Lung (tissue), 12 donors: Measurements from ENCODE around the gene DRGX. TPM values are rescaled to one million over a fixed set of nuclear protein-coding genes. Genes with fewer than 3 reads are reported as not detected.

ENCODE experiments used
- ATAC-seq: fragments of 200-7000 bp; cut with Tn5 transposase; one replicate; pipeline ENCODE4 v1.9.1; 2020; ENCODE audit warnings: moderate number of reproducible peaks; ENCODE audit not compliant: insufficient read depth, low FRiP score
- DNase-seq, 3 donors: peaks; one replicate each; pipeline ENCODE4 v3.0.0-alpha.2; 2013 to 2017
- H3K27ac ChIP-seq, 2 donors: one replicate each; pipeline ENCODE4 v1.5.1; 2013; ENCODE audit warnings: mild to moderate bottlenecking in 2 of 2, moderate library complexity in 2 of 2, control low read depth in 1 of 2, inconsistent platforms in 1 of 2, low read depth in 1 of 2, low read length in 1 of 2
- H3K27me3 ChIP-seq, 3 donors: one replicate each; pipeline ENCODE4 v1.5.1; 2013; ENCODE audit warnings: low read length in 2 of 3; ENCODE audit not compliant: control insufficient read depth in 3 of 3, insufficient read depth in 3 of 3
- H3K36me3 ChIP-seq, 4 donors: one replicate each; pipeline ENCODE4 v1.5.1; 2013; ENCODE audit warnings: low read length in 4 of 4, mild to moderate bottlenecking in 1 of 4, moderate library complexity in 1 of 4; ENCODE audit not compliant: control insufficient read depth in 4 of 4, insufficient read depth in 4 of 4
- H3K4me1 ChIP-seq, 5 donors: one replicate each; pipeline ENCODE4 v1.5.1; 2013; ENCODE audit warnings: low read length in 5 of 5, mild to moderate bottlenecking in 2 of 5, moderate library complexity in 1 of 5; ENCODE audit not compliant: control insufficient read depth in 5 of 5, insufficient read depth in 5 of 5
- H3K4me3 ChIP-seq: one replicate; pipeline ENCODE4 v1.5.1; 2013; ENCODE audit warnings: mild to moderate bottlenecking, control low read depth, moderate library complexity
- H3K9ac ChIP-seq, 2 donors: one replicate each; pipeline ENCODE4 v1.5.1; 2013; ENCODE audit warnings: low read length in 2 of 2, control low read depth in 1 of 2; ENCODE audit not compliant: insufficient read depth in 1 of 2
- H3K9me3 ChIP-seq, 4 donors: one replicate each; pipeline ENCODE4 v1.5.1; 2013; ENCODE audit warnings: low read length in 3 of 4, mild to moderate bottlenecking in 1 of 4, moderate library complexity in 1 of 4; ENCODE audit not compliant: control insufficient read depth in 4 of 4, insufficient read depth in 3 of 4
- WGBS, 2 donors: extraction: QIAGEN DNeasy Blood & Tissue Kit; methylation state at CpG; one replicate each; pipeline ENCODE4 v1.1.7; 2013; 5-methylcytosine and 5-hydroxymethylcytosine counted together
- polyA plus RNA-seq, 2 donors: library from polyadenylated mRNA; stranded (reverse); fragments of 200-250 nt; gene quantifications; one replicate each; pipeline ENCODE4 v1.2.1, GENCODE V29; 2013
- total RNA-seq, 2 donors: library from RNA; depleted of rRNA in 1 of 2; stranded (reverse); fragments of >200 nt in 1 of 2; gene quantifications; one replicate each; pipeline ENCODE4 v1.2.1, GENCODE V29; 2014 to 2021
- TF ChIP-seq, protein P1 (sequence below): IDR thresholded peaks from 2 replicates; pipeline ENCODE4 v1.5.1; 2012; ENCODE audit warnings: mild to moderate bottlenecking; ENCODE audit errors: control extremely low read depth, extremely low read depth
- donor health status: control.
- donor health status: control.
- donor health status: Bipolar disorder and iron deficiency.
- donor health status: healthy.
- donor health status: DM: yes; HTN: yes; CAD: no.

The DRGX gene
- total and polyA plus RNA-seq, 4 donors, result 0.10 TPM; not detected in 3

DNA sequence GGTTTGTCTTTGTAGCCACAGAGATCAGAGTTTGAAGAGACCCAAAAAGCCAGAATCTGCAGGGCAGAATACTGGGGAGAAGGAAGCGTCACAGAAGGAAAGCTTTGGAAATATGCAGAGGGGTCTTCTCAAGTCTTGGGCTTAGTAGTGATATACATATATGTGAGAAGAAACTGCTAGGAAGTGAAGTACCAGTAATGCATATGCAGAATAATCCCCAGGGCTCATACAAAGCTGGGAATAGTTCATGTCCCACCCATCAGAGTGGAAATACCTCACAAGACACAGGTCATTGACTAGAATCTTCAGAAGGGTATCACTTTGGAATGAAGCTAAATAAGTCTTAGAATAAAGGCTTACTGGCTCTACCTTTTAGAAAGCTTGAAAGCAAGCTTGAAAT, 57.3 kb downstream of the DRGX start:
- no peak for ATAC-seq
- Histone ChIP-seq H3K9ac (no peak overlapping the region), H3K4me1 (no peaks in the 10 kb centered on the region), H3K36me3 (no peaks in the 10 kb centered on the region), H3K9me3 (no peaks in the 10 kb centered on the region), H3K4me3 (no peak overlapping the region), H3K27me3 (peaks cover 0 to 2% (median 0%) of the 10 kb centered on the region in 3 donors), H3K27ac (no peak overlapping the region)
- DNase-seq, result no peak
- TF ChIP-seq, protein P1, sequence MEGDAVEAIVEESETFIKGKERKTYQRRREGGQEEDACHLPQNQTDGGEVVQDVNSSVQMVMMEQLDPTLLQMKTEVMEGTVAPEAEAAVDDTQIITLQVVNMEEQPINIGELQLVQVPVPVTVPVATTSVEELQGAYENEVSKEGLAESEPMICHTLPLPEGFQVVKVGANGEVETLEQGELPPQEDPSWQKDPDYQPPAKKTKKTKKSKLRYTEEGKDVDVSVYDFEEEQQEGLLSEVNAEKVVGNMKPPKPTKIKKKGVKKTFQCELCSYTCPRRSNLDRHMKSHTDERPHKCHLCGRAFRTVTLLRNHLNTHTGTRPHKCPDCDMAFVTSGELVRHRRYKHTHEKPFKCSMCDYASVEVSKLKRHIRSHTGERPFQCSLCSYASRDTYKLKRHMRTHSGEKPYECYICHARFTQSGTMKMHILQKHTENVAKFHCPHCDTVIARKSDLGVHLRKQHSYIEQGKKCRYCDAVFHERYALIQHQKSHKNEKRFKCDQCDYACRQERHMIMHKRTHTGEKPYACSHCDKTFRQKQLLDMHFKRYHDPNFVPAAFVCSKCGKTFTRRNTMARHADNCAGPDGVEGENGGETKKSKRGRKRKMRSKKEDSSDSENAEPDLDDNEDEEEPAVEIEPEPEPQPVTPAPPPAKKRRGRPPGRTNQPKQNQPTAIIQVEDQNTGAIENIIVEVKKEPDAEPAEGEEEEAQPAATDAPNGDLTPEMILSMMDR, result no peak
- WGBS, 2 donors, result 87 to 96% methylated on average over 1 of the region's 1 CpG

DNA sequence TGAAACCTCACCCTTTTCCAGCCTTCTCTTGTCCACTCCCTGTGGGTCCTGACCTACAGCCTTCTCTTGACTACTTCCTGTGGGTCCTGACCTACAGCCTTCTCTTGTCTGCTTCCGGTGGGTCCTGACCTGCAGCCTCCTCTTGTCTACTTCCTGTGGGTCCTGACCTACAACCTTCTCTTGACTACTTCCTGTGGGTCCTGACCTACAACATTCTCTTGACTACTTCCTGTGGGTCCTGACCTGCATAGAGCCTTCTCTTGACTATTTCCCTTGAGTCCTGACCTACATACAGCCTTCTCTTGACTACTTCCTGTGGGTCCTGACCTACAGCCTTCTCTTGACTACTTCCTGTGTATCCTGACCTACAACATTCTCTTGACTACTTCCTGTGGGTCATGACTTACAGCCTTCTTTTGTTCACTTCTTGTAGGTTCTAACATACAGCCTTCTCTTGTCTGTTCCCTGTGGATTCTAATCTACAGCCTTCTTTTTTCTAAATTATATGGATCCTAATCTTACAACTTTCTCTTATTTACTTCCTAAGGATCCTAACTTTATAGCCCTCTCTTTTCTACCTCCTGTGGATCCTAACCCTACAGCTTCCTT, 60.4 kb downstream of the DRGX start:
- DNase-seq (no peak), ATAC-seq (no peak)
- Histone ChIP-seq H3K27ac (no peak overlapping the region), H3K9ac (no peak overlapping the region), H3K9me3 (no peaks in the 10 kb centered on the region), H3K36me3 (no peaks in the 10 kb centered on the region), H3K27me3 (peaks cover 0 to 2% (median 0%) of the 10 kb centered on the region in 3 donors), H3K4me3 (no peak overlapping the region), H3K4me1 (no peaks in the 10 kb centered on the region)
- TF ChIP-seq, protein P1, result no peak
- WGBS, 2 donors, result 70 to 74% methylated on average over 1 of the region's 1 CpG

DNA sequence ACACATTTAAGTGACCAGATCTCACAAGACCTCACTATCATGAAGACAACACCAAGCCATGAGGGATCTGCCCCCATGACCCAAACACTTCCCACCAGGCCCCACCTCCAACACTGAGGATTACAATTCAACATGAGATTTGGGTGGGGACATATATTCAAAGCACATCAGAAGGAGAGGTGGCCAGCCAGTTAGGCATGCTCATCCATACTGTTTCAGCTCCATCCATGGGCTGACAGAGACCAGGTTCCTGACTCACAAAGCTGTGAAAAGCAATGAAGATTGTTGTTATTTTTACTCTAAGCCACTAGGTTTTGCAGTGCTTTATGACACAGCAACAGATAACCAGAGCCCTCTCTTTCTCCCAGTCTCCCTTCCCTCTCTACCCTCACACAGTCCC, 60.9 kb downstream of the DRGX start:
- DNase-seq, result no peak
- Histone ChIP-seq H3K4me3 (no peak overlapping the region), H3K9ac (no peak overlapping the region), H3K36me3 (no peaks in the 10 kb centered on the region), H3K27ac (no peak overlapping the region), H3K9me3 (no peaks in the 10 kb centered on the region), H3K27me3 (peaks cover 0 to 2% (median 0%) of the 10 kb centered on the region in 3 donors), H3K4me1 (no peaks in the 10 kb centered on the region)
- TF ChIP-seq, protein P1, result no peak
- ATAC-seq, result no peak

DNA sequence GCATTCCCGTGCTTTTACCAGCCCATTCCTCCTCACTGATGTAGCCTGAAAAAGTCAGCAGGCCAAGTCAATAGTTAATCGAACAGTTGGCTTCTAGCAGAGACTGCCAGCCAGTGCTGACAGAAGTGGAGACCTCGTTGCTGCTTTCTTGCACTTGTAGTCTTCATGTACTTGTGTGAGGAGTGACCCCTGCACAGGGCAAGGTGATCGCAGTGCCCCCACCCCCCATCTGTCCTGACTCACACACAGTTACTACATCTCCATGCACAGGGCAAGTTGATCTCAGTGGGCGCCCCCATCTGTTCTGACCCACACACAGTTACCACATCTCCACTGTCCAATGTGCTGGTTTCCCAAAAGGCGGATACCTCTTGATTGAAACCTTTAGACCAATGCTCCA, 62.7 kb downstream of the DRGX start:
- H3K4me3 ChIP-seq, result no peak overlapping the region
- H3K9me3 ChIP-seq, result no peaks in the 10 kb centered on the region
- no peaks in the 10 kb centered on the region for H3K4me1 ChIP-seq
- H3K36me3 ChIP-seq, result no peaks in the 10 kb centered on the region
- DNase-seq (no peak), ATAC-seq (no peak)
- peaks cover 0 to 2% (median 0%) of the 10 kb centered on the region in 3 donors for H3K27me3 ChIP-seq
- TF ChIP-seq, protein P1, result no peak
- WGBS, 2 donors, result 89 to 94% methylated on average over 6 of the region's 6 CpGs
- no peak overlapping the region for H3K9ac ChIP-seq
- no peak overlapping the region for H3K27ac ChIP-seq
